Mesodermal cell (in vitro differentiated cells): ENCODE results near the gene GATA3.
A peak's percentile ranks its signal among the peaks of the same experiment; 100 is the strongest.

Experiments used
- H3K27ac ChIP-seq: 2 replicates; pipeline ENCODE4 v1.7.0; 2013; ENCODE audit warnings: mild to moderate bottlenecking, low read depth, low read length, moderate library complexity; ENCODE audit not compliant: severe bottlenecking
- H3K36me3 ChIP-seq: 2 replicates; pipeline ENCODE4 v1.7.1; 2013; ENCODE audit warnings: mild to moderate bottlenecking, low read length, moderate library complexity; ENCODE audit not compliant: control insufficient read depth, insufficient read depth
- H3K4me1 ChIP-seq: one replicate; pipeline ENCODE4 v1.7.1; 2013; ENCODE audit warnings: mild to moderate bottlenecking, low read length; ENCODE audit not compliant: insufficient read depth, control insufficient read depth, poor library complexity, severe bottlenecking
- H3K4me3 ChIP-seq: 2 replicates; pipeline ENCODE4 v1.7.0; 2013; ENCODE audit warnings: low read length, control low read depth, mild to moderate bottlenecking; ENCODE audit not compliant: insufficient read depth, poor library complexity, severe bottlenecking; ENCODE audit errors: extremely low read depth
- H3K9me3 ChIP-seq: 2 replicates; pipeline ENCODE4 v1.7.1; 2013; ENCODE audit warnings: mild to moderate bottlenecking, low read length, moderate library complexity; ENCODE audit not compliant: control insufficient read depth
- WGBS, 2 experiments: methylation state at CpG; one replicate each; pipeline ENCODE4 v1.1.5; 2013; ENCODE audit warnings: missing lambda C conversion rate in 2 of 2; ENCODE audit not compliant: insufficient coverage in 2 of 2; 5-methylcytosine and 5-hydroxymethylcytosine counted together

GATA3 gene

GRCh38 chr10:8039321-8039881 is 15.1 kb upstream of the GATA3 start:
- WGBS, 2 experiments = 0% methylated on average over 1 of the region's 10 CpGs; no CpG with 5 or more reads in 1 of the 2 experiments
- Histone ChIP-seq H3K4me3 (no peak overlapping the region), H3K9me3 (no peaks in the 10 kb centered on the region), H3K36me3 (no peaks in the 10 kb centered on the region), H3K4me1 (peaks cover 18% of the 10 kb centered on the region), H3K27ac (no peak overlapping the region)

GRCh38 chr10:8040651-8041050 is 13.8 kb upstream of the GATA3 start:
- H3K4me1 ChIP-seq = peaks cover 14% of the 10 kb centered on the region
- WGBS, 2 experiments = 17% methylated on average over 2 of the region's 6 CpGs; no CpG with 5 or more reads in 1 of the 2 experiments
- no peaks in the 10 kb centered on the region for H3K9me3 ChIP-seq
- H3K4me3 ChIP-seq = no peak overlapping the region
- no peaks in the 10 kb centered on the region for H3K36me3 ChIP-seq
- H3K27ac ChIP-seq = no peak overlapping the region

GRCh38 chr10:8041284-8041991 is 13.1 kb upstream of the GATA3 start:
- H3K4me3 ChIP-seq = no peak overlapping the region
- peaks cover 16% of the 10 kb centered on the region for H3K4me1 ChIP-seq
- no peaks in the 10 kb centered on the region for H3K36me3 ChIP-seq
- WGBS, 2 experiments = 5 to 17% methylated on average over 7 to 8 of the region's 10 CpGs
- H3K9me3 ChIP-seq = no peaks in the 10 kb centered on the region
- no peak overlapping the region for H3K27ac ChIP-seq

GRCh38 chr10:8041992-8042720 is 12.3 kb upstream of the GATA3 start:
- no peaks in the 10 kb centered on the region for H3K9me3 ChIP-seq
- no peak overlapping the region for H3K27ac ChIP-seq
- H3K4me1 ChIP-seq = peaks cover 23% of the 10 kb centered on the region
- 0 to 3% methylated on average over 4 to 9 of the region's 17 CpGs for WGBS, 2 experiments
- no peak overlapping the region for H3K4me3 ChIP-seq
- no peaks in the 10 kb centered on the region for H3K36me3 ChIP-seq

- Histone ChIP-seq H3K4me3 (no peak overlapping the region), H3K27ac (no peak overlapping the region), H3K9me3 (no peaks in the 10 kb centered on the region), H3K4me1 (peaks cover 30% of the 10 kb centered on the region), H3K36me3 (no peaks in the 10 kb centered on the region)
- 2 to 3% methylated on average over 23 to 24 of the region's 35 CpGs for WGBS, 2 experiments
These were observed 11.5 kb upstream of the GATA3 start for GRCh38 chr10:8042721-8043568.

- WGBS, 2 experiments = 2 to 8% methylated on average over 20 to 25 of the region's 31 CpGs
- Histone ChIP-seq H3K4me3 (no peak overlapping the region), H3K4me1 (peaks cover 38% of the 10 kb centered on the region), H3K27ac (no peak overlapping the region), H3K9me3 (no peaks in the 10 kb centered on the region), H3K36me3 (no peaks in the 10 kb centered on the region)
These were observed 10.8 kb upstream of the GATA3 start for GRCh38 chr10:8043569-8044306.

- peak overlapping the region; percentile 39 for H3K4me3 ChIP-seq
- H3K27ac ChIP-seq = no peak overlapping the region
- WGBS, 2 experiments = 0 to 2% methylated on average over 2 to 6 of the region's 12 CpGs
- H3K36me3 ChIP-seq = no peaks in the 10 kb centered on the region
- H3K4me1 ChIP-seq = peaks cover 43% of the 10 kb centered on the region
- no peaks in the 10 kb centered on the region for H3K9me3 ChIP-seq
These were observed 10.1 kb upstream of the GATA3 start for GRCh38 chr10:8044331-8044907.

GRCh38 chr10:8044908-8045725 is 9.4 kb upstream of the GATA3 start:
- H3K4me3 ChIP-seq = peak overlapping the region; percentile 39
- H3K4me1 ChIP-seq = peaks cover 43% of the 10 kb centered on the region
- no peaks in the 10 kb centered on the region for H3K9me3 ChIP-seq
- H3K27ac ChIP-seq = peak overlapping the region; percentile 10
- 0 to 1% methylated on average over 15 to 21 of the region's 32 CpGs for WGBS, 2 experiments
- H3K36me3 ChIP-seq = no peaks in the 10 kb centered on the region

GRCh38 chr10:8045726-8046494 is 8.6 kb upstream of the GATA3 start:
- Histone ChIP-seq H3K9me3 (no peaks in the 10 kb centered on the region), H3K4me3 (peak overlapping the region; percentile 39), H3K27ac (peak overlapping the region; percentile 10), H3K36me3 (no peaks in the 10 kb centered on the region), H3K4me1 (peaks cover 43% of the 10 kb centered on the region)
- WGBS, 2 experiments = 0 to 2% methylated on average over 10 to 11 of the region's 17 CpGs
